Vagina (tissue), 2 donors: ENCODE measurements around the gene CSMD2.

Experiments
- POLR2A ChIP-seq, 2 donors: fragments of 450-650 bp; IDR thresholded peaks; one replicate each; pipeline ENCODE4 v1.6.1; 2017; ENCODE audit warnings: antibody characterized with exemption in 2 of 2, mild to moderate bottlenecking in 2 of 2, moderate library complexity in 2 of 2
- TF ChIP-seq, protein P1 (sequence below), 3 experiments: fragments of 450-650 bp in 2 of 3; fragments of 200-600 bp in 1 of 3; sonication (generic) in 1 of 3; IDR thresholded peaks; one replicate each; pipeline ENCODE4 v1.5.1; 2017 to 2019; ENCODE audit warnings: antibody characterized with exemption in 3 of 3, mild to moderate bottlenecking in 2 of 3, moderate library complexity in 2 of 3

DNA sequence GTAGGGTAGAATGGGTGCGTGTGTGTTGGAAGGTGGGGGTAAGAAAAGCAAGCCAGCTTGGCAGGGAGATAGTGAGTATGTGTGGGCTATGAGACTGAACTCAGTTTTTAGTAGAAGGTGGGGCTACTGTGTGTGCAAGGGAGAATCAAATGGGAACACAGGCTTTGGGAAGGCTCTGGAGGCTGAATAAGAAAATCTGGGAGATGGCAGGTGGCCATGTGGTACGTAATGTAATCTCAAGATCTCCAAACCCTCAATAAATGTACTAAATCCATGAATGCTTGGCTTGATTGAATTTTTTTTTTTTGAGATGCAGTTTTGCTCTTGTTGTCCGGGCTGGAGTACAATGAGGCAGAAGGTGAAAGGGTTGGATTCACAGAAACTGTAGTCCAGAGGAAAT is 696.1 kb downstream of the CSMD2 start:
- TF ChIP-seq POLR2A (IDR thresholded peaks at IDR 0.05), result no peak
- TF ChIP-seq, protein P1, sequence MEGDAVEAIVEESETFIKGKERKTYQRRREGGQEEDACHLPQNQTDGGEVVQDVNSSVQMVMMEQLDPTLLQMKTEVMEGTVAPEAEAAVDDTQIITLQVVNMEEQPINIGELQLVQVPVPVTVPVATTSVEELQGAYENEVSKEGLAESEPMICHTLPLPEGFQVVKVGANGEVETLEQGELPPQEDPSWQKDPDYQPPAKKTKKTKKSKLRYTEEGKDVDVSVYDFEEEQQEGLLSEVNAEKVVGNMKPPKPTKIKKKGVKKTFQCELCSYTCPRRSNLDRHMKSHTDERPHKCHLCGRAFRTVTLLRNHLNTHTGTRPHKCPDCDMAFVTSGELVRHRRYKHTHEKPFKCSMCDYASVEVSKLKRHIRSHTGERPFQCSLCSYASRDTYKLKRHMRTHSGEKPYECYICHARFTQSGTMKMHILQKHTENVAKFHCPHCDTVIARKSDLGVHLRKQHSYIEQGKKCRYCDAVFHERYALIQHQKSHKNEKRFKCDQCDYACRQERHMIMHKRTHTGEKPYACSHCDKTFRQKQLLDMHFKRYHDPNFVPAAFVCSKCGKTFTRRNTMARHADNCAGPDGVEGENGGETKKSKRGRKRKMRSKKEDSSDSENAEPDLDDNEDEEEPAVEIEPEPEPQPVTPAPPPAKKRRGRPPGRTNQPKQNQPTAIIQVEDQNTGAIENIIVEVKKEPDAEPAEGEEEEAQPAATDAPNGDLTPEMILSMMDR (IDR thresholded peaks at IDR 0.05), result no peak
